ENCODE measurements around the gene HNRNPM.
A peak's percentile ranks its signal among the peaks of the same experiment; 100 is the strongest.

Gene HNRNPM

GRCh38 chr19:8475005-8475404 is 30.2 kb downstream of the HNRNPM start:
- Histone ChIP-seq H2AFZ (ENCODE audit: low read length) (no peak overlapping the region), H3K4me3 (ENCODE audit: low read length in 2 of 2) (no peak overlapping the region), H4K91ac (ENCODE audit: low read depth, low read length, poor library complexity) (no peak overlapping the region), H3K9me3 (replicated peaks in 1 of 2; ENCODE audit: control insufficient read depth in 2 of 2, insufficient read depth in 1 of 2, low read depth in 1 of 2, low read length in 2 of 2) (no peaks in the 10 kb centered on the region), H3K14ac (ENCODE audit: low read length) (no peak overlapping the region), H3K27me3 (ENCODE audit: control insufficient read depth in 3 of 3, insufficient read depth in 3 of 3, low read depth in 1 of 3, low read length in 3 of 3) (no peaks in the 10 kb centered on the region), H2BK12ac (ENCODE audit: low read length) (no peak overlapping the region), H3K4ac (ENCODE audit: low read length) (no peak overlapping the region), H3K9ac (ENCODE audit: low read depth, low read length, poor library complexity) (no peak overlapping the region), H3K27ac (replicated peaks; ENCODE audit: low read length) (no peak overlapping the region), H3K4me2 (ENCODE audit: insufficient read depth, low read length, poor library complexity, severe bottlenecking) (no peak overlapping the region), H2BK15ac (ENCODE audit: low read length) (no peak overlapping the region), H3K79me1 (ENCODE audit: low read depth, low read length) (peaks cover 14% of the 10 kb centered on the region), H3K23ac (ENCODE audit: low read depth, low read length, poor library complexity) (no peak overlapping the region), H2BK120ac (ENCODE audit: low read depth, low read length) (no peak overlapping the region), H3K18ac (ENCODE audit: low read length) (peak overlapping the region; percentile 35), H3K4me1 (ENCODE audit: control insufficient read depth in 2 of 2, insufficient read depth in 1 of 2, low read depth in 1 of 2, low read length in 2 of 2) (no peaks in the 10 kb centered on the region), H2BK5ac (ENCODE audit: low read length) (no peak overlapping the region), H3K36me3 (replicated peaks in 1 of 2; ENCODE audit: control insufficient read depth in 2 of 2, insufficient read depth in 2 of 2, low read length in 2 of 2) (peaks cover 64 to 96% of the 10 kb centered on the region in 2 donors), H2AK5ac (ENCODE audit: low read depth, low read length) (no peak overlapping the region), H4K8ac (ENCODE audit: low read depth, low read length) (no peak overlapping the region)
- no CpG with 5 or more reads among the region's 1 CpG for WGBS, 2 donors (ENCODE audit: extremely low coverage in 2 of 2, insufficient read length in 2 of 2, insufficient replicate concordance in 1 of 2)
- no peak for DNase-seq (ENCODE audit: low spot score)

GRCh38 chr19:8476524-8476923 is 31.7 kb downstream of the HNRNPM start:
- Histone ChIP-seq H2BK15ac (ENCODE audit: low read length) (no peak overlapping the region), H2BK120ac (ENCODE audit: low read depth, low read length) (no peak overlapping the region), H3K9me3 (replicated peaks in 1 of 2; ENCODE audit: control insufficient read depth in 2 of 2, insufficient read depth in 1 of 2, low read depth in 1 of 2, low read length in 2 of 2) (no peaks in the 10 kb centered on the region), H2AFZ (ENCODE audit: low read length) (no peak overlapping the region), H2BK12ac (ENCODE audit: low read length) (no peak overlapping the region), H3K4me2 (ENCODE audit: insufficient read depth, low read length, poor library complexity, severe bottlenecking) (no peak overlapping the region), H3K4ac (ENCODE audit: low read length) (no peak overlapping the region), H3K4me3 (ENCODE audit: low read length in 2 of 2) (no peak overlapping the region), H2AK5ac (ENCODE audit: low read depth, low read length) (no peak overlapping the region), H3K9ac (ENCODE audit: low read depth, low read length, poor library complexity) (no peak overlapping the region), H3K27ac (replicated peaks; ENCODE audit: low read length) (no peak overlapping the region), H3K79me1 (ENCODE audit: low read depth, low read length) (peaks cover 19% of the 10 kb centered on the region), H4K91ac (ENCODE audit: low read depth, low read length, poor library complexity) (no peak overlapping the region), H3K27me3 (ENCODE audit: control insufficient read depth in 3 of 3, insufficient read depth in 3 of 3, low read depth in 1 of 3, low read length in 3 of 3) (no peaks in the 10 kb centered on the region), H2BK5ac (ENCODE audit: low read length) (no peak overlapping the region), H3K4me1 (ENCODE audit: control insufficient read depth in 2 of 2, insufficient read depth in 1 of 2, low read depth in 1 of 2, low read length in 2 of 2) (no peaks in the 10 kb centered on the region), H4K8ac (ENCODE audit: low read depth, low read length) (no peak overlapping the region), H3K18ac (ENCODE audit: low read length) (no peak overlapping the region), H3K14ac (ENCODE audit: low read length) (no peak overlapping the region), H3K23ac (ENCODE audit: low read depth, low read length, poor library complexity) (no peak overlapping the region), H3K36me3 (replicated peaks in 1 of 2; ENCODE audit: control insufficient read depth in 2 of 2, insufficient read depth in 2 of 2, low read length in 2 of 2) (peaks cover 56 to 95% of the 10 kb centered on the region in 2 donors)
- WGBS, 2 donors (ENCODE audit: extremely low coverage in 2 of 2, insufficient read length in 2 of 2, insufficient replicate concordance in 1 of 2): no CpG with 5 or more reads among the region's 8 CpGs
- no peak for DNase-seq (ENCODE audit: low spot score)

GRCh38 chr19:8477889-8478288 is 33.1 kb downstream of the HNRNPM start:
- Histone ChIP-seq H3K23ac (ENCODE audit: low read depth, low read length, poor library complexity) (no peak overlapping the region), H3K18ac (ENCODE audit: low read length) (no peak overlapping the region), H3K4me3 (ENCODE audit: low read length in 2 of 2) (no peak overlapping the region), H3K27me3 (ENCODE audit: control insufficient read depth in 3 of 3, insufficient read depth in 3 of 3, low read depth in 1 of 3, low read length in 3 of 3) (no peaks in the 10 kb centered on the region), H2BK120ac (ENCODE audit: low read depth, low read length) (no peak overlapping the region), H2BK5ac (ENCODE audit: low read length) (peak overlapping the region; percentile 16), H3K4me2 (ENCODE audit: insufficient read depth, low read length, poor library complexity, severe bottlenecking) (no peak overlapping the region), H3K4ac (ENCODE audit: low read length) (no peak overlapping the region), H3K27ac (replicated peaks; ENCODE audit: low read length) (no peak overlapping the region), H3K9ac (ENCODE audit: low read depth, low read length, poor library complexity) (no peak overlapping the region), H2BK15ac (ENCODE audit: low read length) (no peak overlapping the region), H2BK12ac (ENCODE audit: low read length) (no peak overlapping the region), H3K9me3 (replicated peaks in 1 of 2; ENCODE audit: control insufficient read depth in 2 of 2, insufficient read depth in 1 of 2, low read depth in 1 of 2, low read length in 2 of 2) (no peaks in the 10 kb centered on the region), H3K79me1 (ENCODE audit: low read depth, low read length) (peaks cover 19% of the 10 kb centered on the region), H2AFZ (ENCODE audit: low read length) (no peak overlapping the region), H3K36me3 (replicated peaks in 1 of 2; ENCODE audit: control insufficient read depth in 2 of 2, insufficient read depth in 2 of 2, low read length in 2 of 2) (peaks cover 56 to 95% of the 10 kb centered on the region in 2 donors), H4K91ac (ENCODE audit: low read depth, low read length, poor library complexity) (no peak overlapping the region), H2AK5ac (ENCODE audit: low read depth, low read length) (no peak overlapping the region), H4K8ac (ENCODE audit: low read depth, low read length) (no peak overlapping the region), H3K4me1 (ENCODE audit: control insufficient read depth in 2 of 2, insufficient read depth in 1 of 2, low read depth in 1 of 2, low read length in 2 of 2) (no peaks in the 10 kb centered on the region), H3K14ac (ENCODE audit: low read length) (no peak overlapping the region)
- no peak for DNase-seq (ENCODE audit: low spot score)
- no CpG with 5 or more reads among the region's 4 CpGs for WGBS, 2 donors (ENCODE audit: extremely low coverage in 2 of 2, insufficient read length in 2 of 2, insufficient replicate concordance in 1 of 2)

GRCh38 chr19:8478598-8478997 is 33.8 kb downstream of the HNRNPM start:
- Histone ChIP-seq H3K4me2 (ENCODE audit: insufficient read depth, low read length, poor library complexity, severe bottlenecking) (no peak overlapping the region), H3K9ac (ENCODE audit: low read depth, low read length, poor library complexity) (no peak overlapping the region), H3K4ac (ENCODE audit: low read length) (no peak overlapping the region), H2AFZ (ENCODE audit: low read length) (no peak overlapping the region), H3K4me3 (ENCODE audit: low read length in 2 of 2) (no peak overlapping the region), H3K9me3 (replicated peaks in 1 of 2; ENCODE audit: control insufficient read depth in 2 of 2, insufficient read depth in 1 of 2, low read depth in 1 of 2, low read length in 2 of 2) (no peaks in the 10 kb centered on the region), H2BK12ac (ENCODE audit: low read length) (no peak overlapping the region), H3K18ac (ENCODE audit: low read length) (no peak overlapping the region), H3K36me3 (replicated peaks in 1 of 2; ENCODE audit: control insufficient read depth in 2 of 2, insufficient read depth in 2 of 2, low read length in 2 of 2) (peaks cover 56 to 95% of the 10 kb centered on the region in 2 donors), H3K4me1 (ENCODE audit: control insufficient read depth in 2 of 2, insufficient read depth in 1 of 2, low read depth in 1 of 2, low read length in 2 of 2) (no peaks in the 10 kb centered on the region), H3K23ac (ENCODE audit: low read depth, low read length, poor library complexity) (no peak overlapping the region), H4K8ac (ENCODE audit: low read depth, low read length) (no peak overlapping the region), H2AK5ac (ENCODE audit: low read depth, low read length) (no peak overlapping the region), H3K27ac (replicated peaks; ENCODE audit: low read length) (no peak overlapping the region), H3K79me1 (ENCODE audit: low read depth, low read length) (peaks cover 19% of the 10 kb centered on the region), H3K27me3 (ENCODE audit: control insufficient read depth in 3 of 3, insufficient read depth in 3 of 3, low read depth in 1 of 3, low read length in 3 of 3) (no peaks in the 10 kb centered on the region), H2BK15ac (ENCODE audit: low read length) (no peak overlapping the region), H2BK5ac (ENCODE audit: low read length) (no peak overlapping the region), H2BK120ac (ENCODE audit: low read depth, low read length) (no peak overlapping the region), H4K91ac (ENCODE audit: low read depth, low read length, poor library complexity) (no peak overlapping the region), H3K14ac (ENCODE audit: low read length) (no peak overlapping the region)
- DNase-seq (ENCODE audit: low spot score): no peak
- no CpG with 5 or more reads among the region's 3 CpGs for WGBS, 2 donors (ENCODE audit: extremely low coverage in 2 of 2, insufficient read length in 2 of 2, insufficient replicate concordance in 1 of 2)

All from neuronal stem cell (in vitro differentiated cells).